Smooth muscle cell of the brain vasculature (primary cell): ENCODE measurements around the gene BICRA.
A peak's percentile ranks its signal among the peaks of the same experiment; 100 is the strongest.

ENCODE experiments used
- DNase-seq: peaks from one replicate; pipeline ENCODE4 v3.0.0-alpha.2; 2012; ENCODE audit warnings: low read depth, low spot score

The BICRA gene

GRCh38 chr19:47693903-47694302 is 85.0 kb downstream of the BICRA start:
- no peak for DNase-seq

DNA sequence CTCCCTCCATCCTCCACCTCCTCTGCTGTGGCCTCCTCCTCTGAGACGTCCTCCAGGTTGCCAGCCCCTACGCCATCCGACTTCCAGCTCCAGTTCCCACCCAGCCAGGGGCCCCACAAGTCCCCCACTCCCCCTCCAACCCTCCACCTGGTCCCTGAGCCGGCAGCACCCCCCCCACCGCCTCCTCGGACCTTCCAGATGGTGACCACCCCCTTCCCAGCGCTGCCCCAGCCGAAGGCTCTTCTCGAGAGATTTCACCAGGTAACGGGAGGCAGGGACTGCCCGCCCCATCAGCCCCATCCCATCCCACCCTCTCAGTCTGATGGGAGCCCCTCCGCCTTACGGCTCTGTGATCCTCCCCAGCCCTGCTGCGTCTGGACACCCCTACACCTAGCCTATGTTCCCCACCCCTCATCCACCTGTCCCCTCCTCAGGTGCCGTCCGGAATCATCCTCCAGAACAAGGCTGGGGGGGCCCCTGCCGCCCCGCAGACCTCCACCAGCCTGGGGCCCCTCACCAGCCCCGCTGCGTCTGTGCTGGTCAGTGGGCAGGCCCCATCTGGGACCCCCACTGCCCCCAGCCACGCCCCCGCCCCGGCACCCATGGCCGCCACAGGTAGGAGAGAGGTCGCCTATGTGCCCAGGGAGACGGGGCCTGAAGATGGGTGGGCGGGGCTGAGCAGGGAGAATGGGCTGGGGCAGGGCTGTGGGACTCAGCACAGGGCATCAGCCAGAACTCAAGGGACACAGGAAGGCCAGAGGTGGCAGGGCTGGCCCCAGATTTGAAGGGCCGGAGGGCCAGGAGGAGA is 85.7 kb downstream of the BICRA start:
- DNase-seq, result no peak

- no peak for DNase-seq
These were observed 86.8 kb downstream of the BICRA start for GRCh38 chr19:47695533-47696262.

- DNase-seq, result no peak
These were observed 87.7 kb downstream of the BICRA start for GRCh38 chr19:47696635-47697034.

DNA sequence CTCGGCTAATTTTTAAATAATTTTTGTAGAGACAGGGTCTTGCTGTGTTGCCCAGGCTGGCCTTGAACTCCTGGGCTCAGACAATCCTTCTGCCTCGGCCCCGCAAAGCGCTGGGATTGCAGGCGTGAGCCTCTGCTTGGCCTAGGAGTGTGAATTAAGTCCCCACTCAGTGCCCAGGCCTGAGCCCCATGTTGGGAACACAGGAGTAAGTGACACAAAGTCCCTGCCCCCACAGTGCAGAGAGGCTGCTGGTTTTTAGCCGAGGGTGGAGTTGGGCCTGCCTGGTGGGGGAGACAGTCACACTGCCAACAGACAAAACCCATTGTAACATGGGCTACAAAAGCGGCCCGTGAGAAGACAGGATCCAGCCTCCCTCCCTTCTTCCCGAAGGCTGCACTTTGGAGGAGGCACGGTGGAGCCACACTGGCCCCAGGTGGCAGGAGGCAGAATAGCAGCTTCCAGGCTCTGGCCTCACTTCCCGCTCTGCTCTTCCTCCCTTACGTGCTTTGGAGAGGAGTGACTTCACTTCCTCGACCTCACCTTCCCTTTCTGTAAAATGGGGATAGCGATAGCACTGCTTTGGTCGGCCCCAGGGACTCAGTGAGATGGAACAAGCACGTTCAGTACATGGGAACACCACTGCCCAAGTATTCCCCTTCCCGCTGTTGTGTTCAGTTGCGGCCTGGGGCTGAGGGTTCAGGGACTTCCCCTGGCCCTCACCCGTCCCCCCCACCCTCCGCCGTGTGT is 89.1 kb downstream of the BICRA start:
- DNase-seq, result peak; percentile 64

DNA sequence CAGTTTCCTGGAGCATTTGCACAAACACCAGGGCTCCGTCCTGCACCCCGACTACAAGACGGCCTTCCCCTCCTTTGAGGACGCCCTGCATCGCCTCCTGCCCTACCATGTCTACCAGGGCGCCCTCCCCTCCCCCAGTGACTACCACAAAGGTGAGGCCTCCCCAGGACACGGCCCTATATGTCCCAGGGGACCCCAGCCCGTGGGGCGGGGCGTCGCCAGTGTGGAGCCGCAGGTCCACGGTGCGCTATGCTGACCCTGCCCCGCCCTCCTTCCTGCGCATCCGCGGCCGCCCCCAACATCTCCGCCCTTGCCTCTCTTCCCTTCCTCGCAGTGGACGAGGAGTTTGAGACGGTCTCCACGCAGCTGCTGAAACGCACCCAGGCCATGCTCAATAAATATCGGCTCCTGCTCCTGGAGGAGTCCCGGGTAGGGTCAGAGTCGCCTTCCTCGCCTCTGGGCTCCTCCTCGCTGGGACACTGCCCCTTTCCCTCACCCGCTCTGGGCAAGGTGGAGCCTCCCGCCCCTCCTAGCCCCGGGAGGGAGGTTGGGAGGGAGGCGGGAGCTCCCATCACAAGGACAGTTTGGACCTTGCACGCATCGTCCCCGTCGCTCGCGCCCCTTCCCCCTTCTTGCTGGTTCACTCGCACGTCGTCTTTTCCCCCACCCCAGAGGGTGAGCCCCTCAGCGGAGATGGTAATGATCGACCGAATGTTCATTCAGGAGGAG is 89.9 kb downstream of the BICRA start:
- DNase-seq, result no peak

- no peak for DNase-seq
These were observed 90.5 kb downstream of the BICRA start for GRCh38 chr19:47699360-47699917.

- DNase-seq, result no peak
These were observed 92.2 kb downstream of the BICRA start for GRCh38 chr19:47700934-47701716.

- DNase-seq, result no peak
These were observed 93.0 kb downstream of the BICRA start for GRCh38 chr19:47701717-47702552.

GRCh38 chr19:47702671-47703070 is 93.7 kb downstream of the BICRA start:
- DNase-seq, result no peak

- no peak for DNase-seq
These were observed 94.4 kb downstream of the BICRA start for GRCh38 chr19:47703301-47703700.

DNA sequence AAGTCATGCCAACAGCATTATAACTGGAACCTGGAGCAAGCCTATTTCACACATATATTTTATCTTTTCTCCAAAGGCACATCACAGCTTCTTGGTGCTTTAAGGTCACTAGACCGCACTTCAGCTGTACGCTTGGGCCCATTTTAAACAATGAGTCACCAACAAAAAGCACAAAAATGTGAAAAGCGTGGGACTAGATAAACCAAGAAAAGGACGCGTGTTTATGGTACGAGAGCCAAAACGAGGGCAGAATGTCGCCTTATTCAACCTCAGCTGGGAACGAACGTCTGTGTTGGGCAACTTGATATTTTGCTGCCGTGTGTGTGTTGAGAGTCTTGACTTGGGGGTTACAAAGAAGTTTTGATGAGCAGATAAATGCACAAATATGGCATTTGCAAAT is 95.1 kb downstream of the BICRA start:
- no peak for DNase-seq

DNA sequence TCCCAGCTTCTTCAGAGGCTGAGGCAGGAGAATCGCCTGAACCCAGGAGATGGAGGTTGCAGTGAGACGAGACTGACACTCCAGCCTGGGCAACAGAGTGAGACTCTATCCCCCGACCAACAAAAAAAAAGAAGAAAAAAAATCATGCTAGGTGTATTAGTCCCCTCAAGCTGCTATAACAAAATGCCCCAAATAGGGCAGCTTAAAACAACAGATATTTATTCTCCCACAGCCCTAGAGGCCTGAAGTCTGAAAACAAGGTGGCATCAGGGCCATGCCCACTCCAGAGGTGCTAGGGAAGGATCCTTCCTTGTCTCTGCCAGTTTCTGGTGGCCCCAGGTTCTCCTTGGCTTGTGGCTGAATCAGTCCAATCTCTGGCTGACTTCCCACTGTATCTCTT is 95.7 kb downstream of the BICRA start:
- DNase-seq, result no peak

DNA sequence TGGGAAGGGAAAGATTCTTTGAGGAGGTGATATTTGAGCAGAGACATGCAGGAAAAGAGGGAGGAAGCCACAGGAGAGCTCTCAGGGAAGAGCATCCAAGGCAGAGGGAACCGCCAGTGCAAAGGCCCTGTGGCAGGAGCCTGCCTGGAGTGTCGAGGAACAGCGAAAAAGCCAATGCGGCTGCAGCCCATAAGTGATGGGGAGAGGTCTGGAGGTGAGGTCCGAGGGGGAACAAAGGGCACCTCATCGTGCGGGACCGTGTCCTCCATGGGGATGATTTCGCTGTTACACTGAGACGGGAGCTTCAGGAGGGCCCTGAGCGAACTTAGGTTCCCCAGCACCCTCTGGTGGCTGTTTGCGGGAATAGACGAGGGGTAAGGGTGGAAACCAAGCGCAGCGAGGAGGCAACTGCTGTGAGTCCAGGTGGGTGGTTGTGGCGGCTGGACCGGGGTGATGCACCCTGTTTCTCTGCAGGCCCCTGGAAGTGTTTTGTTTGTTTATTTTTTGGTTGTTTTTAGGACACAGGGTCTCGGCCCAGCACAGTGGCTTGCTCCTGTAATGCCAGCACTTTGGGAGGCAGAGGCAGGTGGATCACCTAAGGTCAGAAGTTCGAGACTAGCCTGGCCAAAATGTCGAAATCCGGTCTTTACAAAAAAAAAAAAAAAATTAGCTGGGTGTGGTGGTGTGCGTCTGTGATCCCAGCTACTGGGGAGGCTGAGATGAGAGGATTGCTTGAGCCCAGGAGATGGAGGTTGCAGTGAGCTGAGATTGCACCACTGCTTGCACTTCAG is 98.4 kb downstream of the BICRA start:
- DNase-seq, result no peak

- DNase-seq, result no peak
These were observed 102.8 kb downstream of the BICRA start for GRCh38 chr19:47711652-47712242.

DNA sequence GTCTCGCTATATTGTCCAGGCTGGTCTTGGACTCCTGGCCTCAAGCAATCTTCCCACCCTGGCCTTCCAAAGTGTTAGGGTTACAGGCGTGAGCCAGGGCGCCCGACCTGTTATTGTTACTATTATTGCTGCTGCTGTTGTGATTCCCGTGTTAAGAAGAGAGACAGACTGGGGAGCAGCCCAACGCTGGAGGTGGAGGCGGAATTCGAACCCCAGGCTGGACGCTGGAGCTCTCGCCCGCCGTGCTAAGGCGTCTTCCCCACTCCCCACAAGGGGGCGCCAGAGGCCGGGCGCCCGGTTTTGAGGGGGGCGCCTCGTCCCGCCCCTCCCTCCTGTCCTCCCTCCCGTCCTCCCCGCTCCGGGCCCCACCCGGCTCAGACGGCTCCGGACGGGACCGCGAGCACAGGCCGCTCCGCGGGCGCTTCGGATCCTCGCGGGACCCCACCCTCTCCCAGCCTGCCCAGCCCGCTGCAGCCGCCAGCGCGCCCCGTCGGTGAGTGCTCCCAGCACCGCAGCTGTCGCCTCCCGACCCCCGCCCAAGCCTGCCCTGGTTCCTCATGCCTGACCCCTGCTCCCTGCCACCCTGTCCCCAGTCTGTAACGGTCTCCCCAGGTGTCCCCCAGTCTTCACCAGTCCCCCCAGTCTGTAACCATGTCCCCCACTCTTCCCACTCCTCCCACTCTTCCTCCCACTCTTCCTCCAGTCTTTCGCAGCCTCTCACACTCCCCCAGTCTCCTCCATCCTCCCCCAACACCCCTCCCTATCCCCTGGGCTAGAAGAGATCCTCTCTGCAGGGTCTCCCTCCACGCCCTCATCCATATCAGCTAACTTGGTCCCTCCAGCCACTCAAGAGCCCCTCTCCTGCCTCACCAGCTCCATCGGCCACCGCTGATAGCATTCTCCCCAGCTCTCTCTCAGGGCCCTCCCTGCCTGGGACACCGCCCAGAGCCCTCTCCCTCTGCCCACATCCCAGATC is 104.4 kb downstream of the BICRA start, which contains the start of gene EHD2:
Gene EHD2 (plus strand): TSS at position 377 of the 976 bp plus-strand sequence. CDS start 3,191 bp downstream, outside the sequence.
- DNase-seq, result no peak

DNA sequence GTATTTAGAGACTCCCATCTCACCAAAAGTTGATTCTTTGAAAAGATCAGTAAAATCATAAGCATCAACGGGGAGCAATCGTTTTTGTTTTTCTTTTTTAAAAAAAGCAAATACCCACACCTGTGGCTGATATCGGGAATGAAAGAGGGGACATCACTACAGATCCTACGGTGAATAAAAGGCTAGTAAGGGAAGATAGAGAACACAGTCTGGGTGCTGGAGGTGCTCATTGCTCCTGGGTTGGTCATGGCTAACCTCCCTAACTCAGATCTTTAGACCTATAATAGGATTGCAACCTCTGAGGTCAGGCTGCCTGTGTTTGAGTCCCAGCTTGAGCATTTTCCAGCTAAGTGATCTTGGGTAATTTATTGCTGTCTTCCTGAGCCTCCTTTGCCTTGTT is 105.4 kb downstream of the BICRA start:
- no peak for DNase-seq
